Mucosa of stomach (tissue), 1 donor: Measurements from ENCODE around the gene RNU2-63P.
"Not testable (repeated sequence)": the region's sequence is repeated elsewhere in the genome, so short reads cannot be mapped to it uniquely, and the experiment has no call there.

ENCODE experiments used
- H3K27me3 ChIP-seq: one replicate; pipeline ENCODE4 v1.7.0; 2013; ENCODE audit warnings: mild to moderate bottlenecking, low read length; ENCODE audit not compliant: control insufficient read depth, insufficient read depth
- H3K36me3 ChIP-seq: one replicate; pipeline ENCODE4 v1.7.0; 2013; ENCODE audit warnings: low read length; ENCODE audit not compliant: control insufficient read depth, insufficient read depth
- H3K4me1 ChIP-seq: one replicate; pipeline ENCODE4 v1.7.0; 2013; ENCODE audit warnings: mild to moderate bottlenecking, low read length; ENCODE audit not compliant: control insufficient read depth, insufficient read depth
- H3K4me3 ChIP-seq: one replicate; pipeline ENCODE4 v1.7.0; 2013; ENCODE audit warnings: low read length
- H3K9ac ChIP-seq: one replicate; pipeline ENCODE4 v1.7.0; 2013; ENCODE audit warnings: mild to moderate bottlenecking, low read length, moderate library complexity
- H3K9me3 ChIP-seq: one replicate; pipeline ENCODE4 v1.7.0; 2013; ENCODE audit warnings: mild to moderate bottlenecking, low read length, moderate library complexity; ENCODE audit not compliant: control insufficient read depth
- donor health status: Pancreatic carcinoma.

The RNU2-63P gene

GRCh38 chr2:88022669-88022921 lies 6.2 kb upstream of the RNU2-63P start:
- Histone ChIP-seq H3K4me3 (no peak overlapping the region), H3K9me3 (no peaks in the 10 kb centered on the region), H3K36me3 (no peaks in the 10 kb centered on the region), H3K27me3 (no peaks in the 10 kb centered on the region), H3K9ac (no peak overlapping the region), H3K4me1 (peaks cover 11% of the 10 kb centered on the region)

DNA sequence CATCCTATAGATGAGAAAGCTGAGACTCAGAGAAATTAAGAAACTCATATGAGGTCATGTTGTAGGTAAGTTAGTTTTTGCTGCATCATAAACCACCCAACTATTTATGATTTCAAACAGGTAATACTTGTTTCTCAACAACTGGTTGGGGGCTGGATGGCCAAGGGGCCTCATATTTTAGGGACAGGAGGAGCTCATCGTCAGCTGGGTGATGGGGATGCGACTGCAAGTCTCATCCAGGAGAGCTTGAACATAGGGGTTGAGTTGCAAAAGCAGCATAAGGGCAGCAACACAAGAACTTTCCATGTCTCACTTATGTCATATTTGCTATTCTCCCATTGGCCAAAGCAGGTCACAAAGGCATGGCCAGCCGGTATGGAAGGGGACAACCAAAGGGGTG lies 3.6 kb upstream of the RNU2-63P start:
- H3K9ac ChIP-seq = no peak overlapping the region
- H3K4me1 ChIP-seq = peaks cover 8% of the 10 kb centered on the region
- H3K4me3 ChIP-seq = no peak overlapping the region
- H3K36me3 ChIP-seq = no peaks in the 10 kb centered on the region
- no peaks in the 10 kb centered on the region for H3K27me3 ChIP-seq
- H3K9me3 ChIP-seq = no peaks in the 10 kb centered on the region

GRCh38 chr2:88018909-88019308 lies 2.6 kb upstream of the RNU2-63P start:
- no peaks in the 10 kb centered on the region for H3K36me3 ChIP-seq
- no peaks in the 10 kb centered on the region for H3K9me3 ChIP-seq
- H3K9ac ChIP-seq = no peak overlapping the region
- H3K4me1 ChIP-seq = peaks cover 8% of the 10 kb centered on the region
- H3K4me3 ChIP-seq = no peak overlapping the region
- H3K27me3 ChIP-seq = no peaks in the 10 kb centered on the region

GRCh38 chr2:88018077-88018805 lies 1.9 kb upstream of the RNU2-63P start:
- not testable (repeated sequence) for H3K36me3 ChIP-seq, H3K9ac ChIP-seq, H3K27me3 ChIP-seq, H3K4me3 ChIP-seq, H3K4me1 ChIP-seq, H3K9me3 ChIP-seq

DNA sequence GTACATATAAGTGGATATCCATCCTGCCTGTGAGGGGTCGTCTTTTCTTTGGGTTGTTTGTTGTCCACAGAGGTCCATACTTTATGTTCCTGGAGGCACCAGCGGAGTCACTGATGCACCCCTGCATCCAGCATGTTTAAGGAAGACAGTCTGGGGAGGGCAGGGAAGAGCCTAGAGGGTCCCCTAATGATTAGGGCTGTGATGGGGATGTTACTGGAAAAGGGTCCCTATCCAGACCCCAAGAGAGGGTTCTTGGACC lies 1.4 kb upstream of the RNU2-63P start:
- H3K36me3 ChIP-seq = not testable (repeated sequence)
- peak overlapping the region; percentile 77 for H3K9ac ChIP-seq
- peak overlapping the region; percentile 64 for H3K4me3 ChIP-seq

GRCh38 chr2:88016960-88017779 lies 823 bp upstream of the RNU2-63P start:
- Histone ChIP-seq H3K36me3 (no peaks in the 10 kb centered on the region), H3K9me3 (no peaks in the 10 kb centered on the region), H3K4me3 (peak overlapping the region; percentile 64), H3K4me1 (peaks cover 8% of the 10 kb centered on the region), H3K9ac (peak overlapping the region; percentile 77), H3K27me3 (no peaks in the 10 kb centered on the region)

More for the DNA sequence above, 1.4 kb upstream of the RNU2-63P start:
- H3K4me1 ChIP-seq, H3K9me3 ChIP-seq, H3K27me3 ChIP-seq: not testable (repeated sequence)

DNA sequence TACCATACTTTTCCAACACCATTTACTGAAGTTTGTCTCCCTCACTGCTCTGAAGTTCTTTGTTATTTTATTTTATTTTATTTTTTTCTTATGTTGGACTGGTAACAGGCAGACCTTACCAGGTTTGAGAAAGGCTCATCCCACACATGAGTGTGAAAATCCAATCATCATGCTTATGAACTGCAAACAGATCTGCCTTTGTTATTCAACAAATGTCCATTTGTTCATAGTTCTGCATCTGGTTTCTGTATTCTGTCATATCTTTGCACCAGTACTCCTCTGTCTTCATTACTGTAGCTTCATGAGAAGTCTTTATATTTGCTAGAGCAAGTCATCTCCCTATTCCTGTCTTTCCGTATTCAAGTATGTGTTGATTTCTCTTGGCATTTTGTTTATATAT lies 5.3 kb downstream of the RNU2-63P start:
- no peak overlapping the region for H3K9ac ChIP-seq
- no peaks in the 10 kb centered on the region for H3K9me3 ChIP-seq
- H3K4me1 ChIP-seq = no peaks in the 10 kb centered on the region
- no peak overlapping the region for H3K4me3 ChIP-seq
- no peaks in the 10 kb centered on the region for H3K36me3 ChIP-seq
- no peaks in the 10 kb centered on the region for H3K27me3 ChIP-seq

- H3K27me3 ChIP-seq = no peaks in the 10 kb centered on the region
Measured at GRCh38 chr2:88010136-88010535, 6.2 kb downstream of the RNU2-63P start.

DNA sequence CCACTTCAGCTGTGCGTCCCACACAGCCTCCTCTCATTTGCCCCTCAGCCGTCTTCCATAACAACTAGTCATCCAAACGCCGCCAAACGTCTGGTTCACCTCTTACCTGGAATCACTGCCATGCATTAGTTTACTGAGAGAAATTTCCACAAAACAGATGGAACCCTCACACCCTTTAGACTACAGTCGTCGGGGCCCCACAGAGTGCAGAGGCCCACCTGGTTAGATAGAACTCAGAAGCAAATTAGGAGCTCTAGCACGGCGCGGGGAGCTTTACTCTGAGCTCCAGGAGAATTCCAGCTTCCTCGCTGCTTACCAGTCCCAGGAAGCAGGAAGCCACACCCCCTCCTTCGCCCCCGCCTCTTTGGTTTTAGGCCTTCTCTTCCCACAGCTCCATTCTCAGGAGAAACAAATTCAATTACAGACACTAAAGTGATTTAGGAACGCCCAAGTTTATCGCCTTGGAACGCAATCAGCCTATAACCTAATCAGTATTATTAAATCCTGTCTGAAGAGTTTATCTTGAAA lies 9.4 kb downstream of the RNU2-63P start:
- no peaks in the 10 kb centered on the region for H3K36me3 ChIP-seq
- H3K4me3 ChIP-seq = no peak overlapping the region
- peaks cover 8% of the 10 kb centered on the region for H3K27me3 ChIP-seq
- no peak overlapping the region for H3K9ac ChIP-seq
- no peaks in the 10 kb centered on the region for H3K9me3 ChIP-seq
- H3K4me1 ChIP-seq = no peaks in the 10 kb centered on the region

More at GRCh38 chr2:88010136-88010535, 6.2 kb downstream of the RNU2-63P start:
- no peaks in the 10 kb centered on the region for H3K36me3 ChIP-seq
- no peak overlapping the region for H3K9ac ChIP-seq
- H3K9me3 ChIP-seq = no peaks in the 10 kb centered on the region
- H3K4me3 ChIP-seq = no peak overlapping the region
- H3K4me1 ChIP-seq = no peaks in the 10 kb centered on the region

DNA sequence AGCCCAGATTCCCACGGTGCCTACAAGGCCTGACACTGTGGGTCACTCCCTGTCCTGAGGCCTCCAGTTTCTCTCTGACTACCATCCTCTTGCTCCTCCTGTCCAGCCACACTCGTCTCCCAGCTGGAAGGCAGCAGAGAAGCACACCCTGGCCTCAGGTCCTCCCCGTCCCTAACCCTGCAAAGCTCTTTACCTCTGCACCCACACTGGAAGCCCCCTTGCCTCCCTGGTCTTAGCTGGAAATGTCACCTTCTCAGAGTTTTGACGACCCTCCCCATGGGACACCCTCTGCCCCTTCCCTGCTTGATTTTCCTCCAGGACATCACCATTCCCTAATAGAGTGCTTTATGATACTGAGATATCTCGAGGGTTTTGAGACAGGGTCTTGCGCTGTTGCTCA lies 10.6 kb downstream of the RNU2-63P start:
- Histone ChIP-seq H3K9me3 (no peaks in the 10 kb centered on the region), H3K9ac (no peak overlapping the region), H3K36me3 (no peaks in the 10 kb centered on the region), H3K4me3 (no peak overlapping the region), H3K4me1 (no peaks in the 10 kb centered on the region), H3K27me3 (peaks cover 8% of the 10 kb centered on the region)

DNA sequence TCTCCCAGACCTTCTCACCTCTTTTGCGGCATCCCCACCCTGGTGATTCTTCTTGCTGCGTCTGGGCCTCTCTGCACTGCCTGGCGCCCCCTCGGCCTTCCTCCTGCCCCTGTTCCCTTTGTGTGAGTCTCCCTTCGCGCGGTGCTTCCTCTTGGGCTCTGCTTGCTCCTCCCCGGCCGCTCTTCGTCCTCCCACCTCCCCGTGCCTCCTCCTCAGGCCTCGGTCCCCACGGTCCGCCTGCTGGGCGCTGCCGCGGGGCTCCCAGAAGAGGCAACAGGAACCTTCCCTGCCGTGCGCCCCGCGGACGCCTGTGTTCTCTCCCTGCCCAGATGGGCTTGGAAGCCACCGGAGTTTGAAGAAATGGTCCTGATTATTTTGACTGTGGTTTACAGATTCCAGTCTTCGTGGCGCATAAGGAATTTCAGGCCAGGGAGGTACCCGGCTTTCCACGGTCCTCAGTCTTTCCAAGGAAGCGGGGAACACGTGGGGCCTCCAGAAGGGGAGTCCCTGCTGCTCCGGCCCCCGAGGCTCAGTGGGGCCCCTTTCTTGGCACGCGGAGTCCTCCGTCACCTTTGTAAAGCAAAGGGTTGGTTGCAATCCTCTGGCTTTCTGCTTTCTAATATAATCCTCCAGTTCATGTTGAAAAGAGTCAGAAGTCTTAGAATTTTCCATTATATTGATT lies 13.1 kb downstream of the RNU2-63P start:
- Histone ChIP-seq H3K9ac (no peak overlapping the region), H3K9me3 (no peaks in the 10 kb centered on the region), H3K4me3 (no peak overlapping the region), H3K4me1 (no peaks in the 10 kb centered on the region), H3K36me3 (no peaks in the 10 kb centered on the region), H3K27me3 (peaks cover 8% of the 10 kb centered on the region)

GRCh38 chr2:88002359-88002707 lies 14.0 kb downstream of the RNU2-63P start:
- H3K9me3 ChIP-seq = no peaks in the 10 kb centered on the region
- H3K4me1 ChIP-seq = no peaks in the 10 kb centered on the region
- no peak overlapping the region for H3K4me3 ChIP-seq
- no peak overlapping the region for H3K9ac ChIP-seq
- peaks cover 8% of the 10 kb centered on the region for H3K27me3 ChIP-seq
- no peaks in the 10 kb centered on the region for H3K36me3 ChIP-seq
